GM12878 (cell line): Measurements from ENCODE around the gene RINL. TPM values are rescaled to one million over a fixed set of nuclear protein-coding genes. Genes with fewer than 3 reads are reported as not detected.

Source experiments
- ATAC-seq: fragments of 200-7000 bp; cut with Tn5 transposase; 3 replicates; pipeline ENCODE4 v1.9.1; 2020; ENCODE audit warnings: mild to moderate bottlenecking, moderate library complexity
- BruUV-seq: library from RNA; stranded (reverse); fragments of 400-500 nt; replicated peaks from 2 replicates; lab custom pipeline; 2021; lab: Mats Ljungman, UMichigan
- CTCF ChIA-PET: fragments of 300-600 bp; sonication (Branson Sonifier 250); formaldehyde crosslinking; extraction: SDS; loops from one replicate; lab custom pipeline; 2021; ENCODE audit warnings: inconsistent platforms; lab: Yijun Ruan, JAX
- POLR2A ChIA-PET: fragments of 350-600 bp; formaldehyde crosslinking; extraction: SDS; loops from one replicate; lab custom pipeline; 2021; ENCODE audit warnings: inconsistent platforms; lab: Charles Lee
- RAD21 ChIA-PET: fragments of 300-600 bp; sonication (Branson Sonifier 250); formaldehyde crosslinking; loops from one replicate; lab custom pipeline; 2023; ENCODE audit warnings: antibody characterized with exemption; ENCODE audit not compliant: unreplicated experiment; lab: Charles Lee
- SMC1A ChIA-PET: fragments of 300-600 bp; sonication (Branson Sonifier 250); formaldehyde crosslinking; loops from one replicate; lab custom pipeline; 2023; ENCODE audit not compliant: unreplicated experiment, uncharacterized antibody; lab: Charles Lee
- DNase-seq: peaks from one replicate; pipeline ENCODE4 v3.0.0-alpha.2; 2011; ENCODE audit warnings: low read depth, low spot score
- FAIRE-seq: peaks from 3 replicates; lab custom pipeline; 2011; peaks lifted over from hg19 to GRCh38; lab: Jason Lieb, UNC
- H2AFZ ChIP-seq: 2 replicates; pipeline ENCODE4 v1.6.0; 2011; ENCODE audit warnings: low read depth, low read length, control low read depth; ENCODE audit not compliant: control insufficient read depth
- H3K27ac ChIP-seq: 2 replicates; pipeline ENCODE4 v1.5.1; 2011; ENCODE audit warnings: control low read depth; ENCODE audit not compliant: control insufficient read depth, insufficient read depth
- H3K27me3 ChIP-seq, 2 experiments: replicated peaks in 1 of 2; 2 replicates each; pipeline versions ENCODE4 v1.6.0 to v1.6.1; 2011; ENCODE audit warnings: low read length in 1 of 2; ENCODE audit not compliant: control insufficient read depth in 2 of 2, insufficient read depth in 2 of 2
- H3K36me3 ChIP-seq, 2 experiments: 2 replicates each; pipeline ENCODE4 v1.5.1; 2011; ENCODE audit warnings: low read length in 1 of 2; ENCODE audit not compliant: control insufficient read depth in 2 of 2, insufficient read depth in 2 of 2
- H3K4me1 ChIP-seq: 2 replicates; pipeline ENCODE4 v1.6.1; 2011; ENCODE audit warnings: mild to moderate bottlenecking, low read length, moderate library complexity, mixed read lengths; ENCODE audit not compliant: control insufficient read depth, insufficient read depth
- H3K4me2 ChIP-seq: 2 replicates; pipeline ENCODE4 v1.6.0; 2011; ENCODE audit warnings: control low read depth; ENCODE audit not compliant: control insufficient read depth, insufficient read depth
- H3K4me3 ChIP-seq: fragments of 200-600 bp; sonication (generic); 2 replicates; pipeline ENCODE4 v1.5.1; 2016
- H3K79me2 ChIP-seq: 2 replicates; pipeline ENCODE4 v1.6.0; 2011; ENCODE audit warnings: low read length; ENCODE audit not compliant: control insufficient read depth, insufficient read depth
- H3K9ac ChIP-seq: 2 replicates; pipeline ENCODE4 v1.8.0; 2011; ENCODE audit warnings: low read length, control low read depth, mixed read lengths; ENCODE audit not compliant: control insufficient read depth, insufficient read depth
- H3K9me3 ChIP-seq: replicated peaks from 3 replicates; pipeline ENCODE4 v1.5.1; 2011; ENCODE audit warnings: mild to moderate bottlenecking, low read length; ENCODE audit not compliant: control insufficient read depth, insufficient read depth
- H4K20me1 ChIP-seq: 2 replicates; pipeline ENCODE4 v1.6.0; 2011; ENCODE audit not compliant: control insufficient read depth, insufficient read depth
- CREM ChIP-seq: IDR thresholded peaks from 2 replicates; pipeline ENCODE4 v1.6.1; 2014; ENCODE audit warnings: antibody characterized with exemption, low read depth
- POLR2AphosphoS2 ChIP-seq: IDR thresholded peaks from 2 replicates; pipeline ENCODE4 v1.6.1; 2011; ENCODE audit warnings: low read depth, mild to moderate bottlenecking, low read length, improper control_type of control experiment, moderate library complexity
- RB1 ChIP-seq: fragments of 450-650 bp; formaldehyde crosslinking; IDR thresholded peaks from 2 replicates; pipeline ENCODE4 v1.6.1; 2017; ENCODE audit warnings: mild to moderate bottlenecking, borderline replicate concordance
- SREBF1 ChIP-seq: IDR thresholded peaks from 2 replicates; pipeline ENCODE4 v1.6.1; 2012; ENCODE audit warnings: mild to moderate bottlenecking, low read length
- WGBS: methylation state at CpG from one replicate; pipeline ENCODE4 v1.1.6; 2016; ENCODE audit warnings: low lambda C conversion rate; ENCODE audit not compliant: insufficient replicate concordance, insufficient coverage; ENCODE audit errors: missing lambda C conversion rate; 5-methylcytosine and 5-hydroxymethylcytosine counted together
- in situ Hi-C: fragments of 300-500 bp; cut with MboI; formaldehyde crosslinking; loops from 9 replicates; pipeline ENCODE4 v1.14.3; 2018; ENCODE audit warnings: mixed read lengths
- intact Hi-C: fragments of 100-400 bp; cut with micrococcal nuclease; formaldehyde crosslinking; loops from one replicate; pipeline ENCODE4 v1.14.2; 2022; ENCODE audit not compliant: unreplicated experiment
- polyA plus RNA-seq, 11 experiments: library from polyadenylated mRNA; depleted of rRNA in 4 of 11; unstranded in 6 of 11; stranded (reverse) in 5 of 11; fragments of >200 nt; fragmentation: Nextera tagmentation in 4 of 11; fragmentation: Illumina TruSeq in 1 of 11; extraction: Ambion mirVana in 4 of 11; extraction: Trizol in 1 of 11; gene quantifications; 1 replicate in 1 of 11; 2 replicates in 10 of 11; pipeline versions ENCODE4 v1.2.1 to v1.2.3, GENCODE V29; 2011 to 2016; ENCODE audit warnings: inconsistent platforms in 2 of 11, missing spikeins in 2 of 11, low read depth in 1 of 11
- total RNA-seq, 4 experiments: library from RNA; depleted of rRNA in 3 of 4; stranded (reverse); fragments of >200 nt in 3 of 4; fragmentation: Illumina TruSeq in 1 of 4; extraction: Trizol in 1 of 4; gene quantifications; 2 replicates each; pipeline versions ENCODE4 v1.2.1 to v1.2.3, GENCODE V29; 2013 to 2021
- TF ChIP-seq, protein P1 (sequence below): fragments of 450-650 bp; IDR thresholded peaks from 2 replicates; pipeline ENCODE4 v1.6.1; 2018; ENCODE audit warnings: mild to moderate bottlenecking, low read depth, moderate library complexity; ENCODE audit not compliant: partially characterized antibody

RINL gene
- total and polyA plus RNA-seq, 10 of the 15 experiments (the other 5 are each of a cell fraction or from before 2014, with no cell fraction given), result 14.5 to 64.2 (median 47.6) TPM

DNA sequence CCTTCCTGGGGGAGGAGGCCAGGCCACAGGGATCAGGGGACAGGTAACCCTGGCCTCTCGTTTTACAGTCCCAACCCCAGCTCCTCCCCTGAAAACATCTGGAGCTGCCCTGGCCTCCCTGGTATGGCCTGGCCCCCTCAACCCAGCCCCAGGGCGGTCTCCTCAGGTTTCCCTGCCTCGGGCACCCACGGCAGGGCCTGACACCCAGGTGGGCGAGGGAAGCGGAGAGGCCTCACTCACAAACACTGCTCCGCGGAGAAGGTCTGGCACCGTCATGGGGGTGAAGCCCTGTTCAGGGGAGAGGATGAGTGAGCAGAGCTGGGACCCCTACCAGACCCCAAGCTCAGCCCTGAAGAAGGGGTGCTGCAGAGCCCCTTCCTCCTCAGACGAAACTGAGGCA, 40.5 kb upstream of the RINL start:
- no peak overlapping the region for H3K27ac ChIP-seq
- intact Hi-C loops (no loop called here), in situ Hi-C loops (no loop called here)
- H3K27me3 ChIP-seq, result no peaks in the 10 kb centered on the region
- H3K9ac ChIP-seq, result no peak overlapping the region
- CTCF ChIA-PET, result interaction anchor here (2.3 kb wide), 1 partner anchor 11 kb away, joined by 14 read pairs; the partner anchor contains the start of genes MRPS12 and SARS2
- FAIRE-seq (no peak), ATAC-seq (no peak), DNase-seq (no peak)
- POLR2A ChIA-PET, result interaction anchor here (0.5 kb wide), 1 partner anchor 502 kb away, joined by 3 read pairs; no protein-coding TSS in a partner anchor
- RAD21 ChIA-PET, result no interaction called here
- H3K9me3 ChIP-seq, result no peaks in the 10 kb centered on the region
- WGBS, result 77% methylated on average over 10 of the region's 10 CpGs
- no peak overlapping the region for H3K4me3 ChIP-seq
- no peaks in the 10 kb centered on the region for H4K20me1 ChIP-seq
- H2AFZ ChIP-seq, result no peak overlapping the region
- SMC1A ChIA-PET, result no interaction called here
- no peaks in the 10 kb centered on the region for H3K4me1 ChIP-seq
- peaks cover 0 to 8% of the 10 kb centered on the region in 2 experiments; a peak in 2 of 4 replicates for H3K36me3 ChIP-seq
- H3K79me2 ChIP-seq, result no peaks in the 10 kb centered on the region
- H3K4me2 ChIP-seq, result no peak overlapping the region
- TF ChIP-seq, protein P1, sequence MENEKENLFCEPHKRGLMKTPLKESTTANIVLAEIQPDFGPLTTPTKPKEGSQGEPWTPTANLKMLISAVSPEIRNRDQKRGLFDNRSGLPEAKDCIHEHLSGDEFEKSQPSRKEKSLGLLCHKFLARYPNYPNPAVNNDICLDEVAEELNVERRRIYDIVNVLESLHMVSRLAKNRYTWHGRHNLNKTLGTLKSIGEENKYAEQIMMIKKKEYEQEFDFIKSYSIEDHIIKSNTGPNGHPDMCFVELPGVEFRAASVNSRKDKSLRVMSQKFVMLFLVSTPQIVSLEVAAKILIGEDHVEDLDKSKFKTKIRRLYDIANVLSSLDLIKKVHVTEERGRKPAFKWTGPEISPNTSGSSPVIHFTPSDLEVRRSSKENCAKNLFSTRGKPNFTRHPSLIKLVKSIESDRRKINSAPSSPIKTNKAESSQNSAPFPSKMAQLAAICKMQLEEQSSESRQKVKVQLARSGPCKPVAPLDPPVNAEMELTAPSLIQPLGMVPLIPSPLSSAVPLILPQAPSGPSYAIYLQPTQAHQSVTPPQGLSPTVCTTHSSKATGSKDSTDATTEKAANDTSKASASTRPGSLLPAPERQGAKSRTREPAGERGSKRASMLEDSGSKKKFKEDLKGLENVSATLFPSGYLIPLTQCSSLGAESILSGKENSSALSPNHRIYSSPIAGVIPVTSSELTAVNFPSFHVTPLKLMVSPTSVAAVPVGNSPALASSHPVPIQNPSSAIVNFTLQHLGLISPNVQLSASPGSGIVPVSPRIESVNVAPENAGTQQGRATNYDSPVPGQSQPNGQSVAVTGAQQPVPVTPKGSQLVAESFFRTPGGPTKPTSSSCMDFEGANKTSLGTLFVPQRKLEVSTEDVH, result no peak
- TF ChIP-seq POLR2AphosphoS2, result no peak
- no peak for TF ChIP-seq CREM
- TF ChIP-seq SREBF1, result no peak
- no peak for TF ChIP-seq RB1
- no TSS peak for BruUV-seq
